Peyer's patch (tissue), 4 donors: Measurements from ENCODE around the gene KPRP. TPM values are rescaled to one million over a fixed set of nuclear protein-coding genes. Genes with fewer than 3 reads are reported as not detected.

Experiments used
- DNase-seq, 3 donors: peaks; one replicate each; pipeline ENCODE4 v3.0.0-alpha.2; 2017 to 2019
- H3K27ac ChIP-seq, 4 donors: fragments of 200-600 bp; sonication (generic); one replicate each; pipeline ENCODE4 v1.5.1; 2016 to 2019
- H3K27me3 ChIP-seq, 2 donors: fragments of 200-600 bp; sonication (generic); one replicate each; pipeline ENCODE4 v1.5.1; 2019
- H3K36me3 ChIP-seq, 3 donors: fragments of 200-600 bp; sonication (generic); one replicate each; pipeline ENCODE4 v1.5.1; 2016 to 2019
- H3K4me1 ChIP-seq, 4 donors: fragments of 200-600 bp; sonication (generic); one replicate each; pipeline ENCODE4 v1.5.1; 2016 to 2019
- H3K4me3 ChIP-seq, 4 donors: fragments of 200-600 bp; sonication (generic); 1 replicate in 3 of 4; 2 replicates in 1 of 4; pipeline ENCODE4 v1.5.1; 2016 to 2019; ENCODE audit warnings: mild to moderate bottlenecking in 1 of 4
- H3K9me3 ChIP-seq, 4 donors: fragments of 200-600 bp; sonication (generic); one replicate each; pipeline ENCODE4 v1.5.1; 2016 to 2019; ENCODE audit warnings: mild to moderate bottlenecking in 1 of 4
- POLR2A ChIP-seq, 2 donors: fragments of 450-650 bp; IDR thresholded peaks; one replicate each; pipeline ENCODE4 v1.5.1; 2017; ENCODE audit warnings: antibody characterized with exemption in 2 of 2, mild to moderate bottlenecking in 2 of 2, moderate library complexity in 2 of 2
- total RNA-seq, 4 donors: library from RNA; depleted of rRNA; stranded (reverse); fragments of >200 nt; gene quantifications; one replicate each; pipeline ENCODE4 v1.1.0, GENCODE V29; 2016
- TF ChIP-seq, protein P1 (sequence below), 6 experiments: fragments of 450-650 bp in 4 of 6; fragments of 200-600 bp in 2 of 6; sonication (generic) in 1 of 6; IDR thresholded peaks; one replicate each; pipeline ENCODE4 v1.5.1; 2017 to 2019; ENCODE audit warnings: antibody characterized with exemption in 6 of 6, mild to moderate bottlenecking in 3 of 6, moderate library complexity in 1 of 6

The KPRP gene
- total RNA-seq, 4 donors from 2014 or later: not detected

DNA sequence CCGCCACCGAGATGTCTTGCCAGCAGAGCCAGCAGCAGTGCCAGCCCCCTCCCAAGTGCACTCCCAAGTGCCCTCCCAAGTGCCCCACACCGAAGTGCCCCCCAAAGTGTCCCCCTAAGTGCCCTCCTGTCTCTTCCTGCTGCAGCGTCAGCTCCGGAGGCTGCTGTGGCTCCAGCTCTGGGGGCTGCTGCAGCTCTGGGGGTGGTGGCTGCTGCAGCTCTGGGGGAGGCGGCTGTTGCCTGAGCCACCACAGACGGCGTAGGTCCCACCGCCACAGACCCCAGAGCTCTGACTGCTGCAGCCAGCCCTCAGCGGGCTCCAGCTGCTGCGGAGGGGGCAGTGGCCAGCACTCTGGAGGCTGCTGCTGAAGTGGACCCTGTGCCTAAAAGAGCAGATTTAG, 18.5 kb downstream of the KPRP start:
- H3K27ac ChIP-seq: no peak overlapping the region
- no peak overlapping the region for H3K4me3 ChIP-seq
- no peaks in the 10 kb centered on the region for H3K4me1 ChIP-seq
- H3K36me3 ChIP-seq: no peaks in the 10 kb centered on the region
- TF ChIP-seq, protein P1, sequence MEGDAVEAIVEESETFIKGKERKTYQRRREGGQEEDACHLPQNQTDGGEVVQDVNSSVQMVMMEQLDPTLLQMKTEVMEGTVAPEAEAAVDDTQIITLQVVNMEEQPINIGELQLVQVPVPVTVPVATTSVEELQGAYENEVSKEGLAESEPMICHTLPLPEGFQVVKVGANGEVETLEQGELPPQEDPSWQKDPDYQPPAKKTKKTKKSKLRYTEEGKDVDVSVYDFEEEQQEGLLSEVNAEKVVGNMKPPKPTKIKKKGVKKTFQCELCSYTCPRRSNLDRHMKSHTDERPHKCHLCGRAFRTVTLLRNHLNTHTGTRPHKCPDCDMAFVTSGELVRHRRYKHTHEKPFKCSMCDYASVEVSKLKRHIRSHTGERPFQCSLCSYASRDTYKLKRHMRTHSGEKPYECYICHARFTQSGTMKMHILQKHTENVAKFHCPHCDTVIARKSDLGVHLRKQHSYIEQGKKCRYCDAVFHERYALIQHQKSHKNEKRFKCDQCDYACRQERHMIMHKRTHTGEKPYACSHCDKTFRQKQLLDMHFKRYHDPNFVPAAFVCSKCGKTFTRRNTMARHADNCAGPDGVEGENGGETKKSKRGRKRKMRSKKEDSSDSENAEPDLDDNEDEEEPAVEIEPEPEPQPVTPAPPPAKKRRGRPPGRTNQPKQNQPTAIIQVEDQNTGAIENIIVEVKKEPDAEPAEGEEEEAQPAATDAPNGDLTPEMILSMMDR (IDR thresholded peaks at IDR 0.05): no peak
- TF ChIP-seq POLR2A (IDR thresholded peaks at IDR 0.05): no peak
- H3K27me3 ChIP-seq: no peaks in the 10 kb centered on the region
- no peak for DNase-seq
- H3K9me3 ChIP-seq: no peaks in the 10 kb centered on the region

DNA sequence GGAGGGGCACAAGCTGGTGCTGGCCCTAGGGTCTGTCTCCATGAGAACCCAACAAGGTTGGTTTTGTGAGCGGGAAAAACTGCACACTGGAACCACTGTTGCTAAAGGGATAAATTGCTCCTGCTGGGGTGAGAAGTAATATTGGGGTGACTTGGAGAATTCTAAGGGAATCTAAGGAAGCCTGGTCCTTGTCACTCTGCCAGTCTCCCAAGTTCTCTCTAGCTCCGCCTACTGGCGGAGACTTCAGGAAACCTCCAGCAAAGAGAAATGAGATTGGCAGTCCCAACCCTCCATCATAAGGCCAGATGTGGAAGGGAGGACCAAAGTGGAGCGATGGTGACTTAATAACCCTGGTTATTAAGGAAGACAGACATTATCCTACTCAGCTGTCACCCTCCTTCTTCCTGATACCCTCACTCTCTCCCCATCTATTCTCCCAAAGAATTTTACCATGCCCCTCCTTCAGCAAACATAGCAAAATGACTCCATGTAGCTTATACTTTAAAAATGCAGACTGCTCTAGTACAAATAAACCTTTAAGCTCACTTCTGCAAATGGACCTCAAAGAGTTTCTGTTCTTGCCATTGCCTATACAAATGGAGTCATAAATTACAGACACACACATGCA, 19.8 kb downstream of the KPRP start:
- H3K4me3 ChIP-seq: no peak overlapping the region
- no peak for DNase-seq
- H3K9me3 ChIP-seq: no peaks in the 10 kb centered on the region
- no peak overlapping the region for H3K27ac ChIP-seq
- no peaks in the 10 kb centered on the region for H3K27me3 ChIP-seq
- H3K36me3 ChIP-seq: no peaks in the 10 kb centered on the region
- no peaks in the 10 kb centered on the region for H3K4me1 ChIP-seq
- no peak for TF ChIP-seq POLR2A (IDR thresholded peaks at IDR 0.05)
- TF ChIP-seq, protein P1 (IDR thresholded peaks at IDR 0.05): no peak

DNA sequence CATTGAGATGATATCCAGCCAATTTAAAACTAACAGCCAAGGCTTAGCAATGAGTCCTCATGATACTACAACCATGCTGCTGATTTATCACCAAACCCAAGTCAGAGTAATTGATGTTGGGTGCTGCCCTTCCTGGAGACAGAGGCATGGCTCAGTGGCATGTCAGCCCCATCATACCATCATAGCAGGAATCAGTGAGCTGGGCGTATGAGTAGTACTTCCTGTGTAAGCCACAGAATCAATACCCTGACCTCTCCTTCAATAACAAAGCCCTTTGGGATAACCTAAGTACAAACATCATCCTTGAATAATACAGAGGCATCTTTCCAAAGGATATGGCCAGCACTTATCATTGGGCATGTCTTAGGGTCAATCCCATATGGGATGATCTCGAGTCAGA, 25.3 kb downstream of the KPRP start:
- H3K9me3 ChIP-seq: no peaks in the 10 kb centered on the region

DNA sequence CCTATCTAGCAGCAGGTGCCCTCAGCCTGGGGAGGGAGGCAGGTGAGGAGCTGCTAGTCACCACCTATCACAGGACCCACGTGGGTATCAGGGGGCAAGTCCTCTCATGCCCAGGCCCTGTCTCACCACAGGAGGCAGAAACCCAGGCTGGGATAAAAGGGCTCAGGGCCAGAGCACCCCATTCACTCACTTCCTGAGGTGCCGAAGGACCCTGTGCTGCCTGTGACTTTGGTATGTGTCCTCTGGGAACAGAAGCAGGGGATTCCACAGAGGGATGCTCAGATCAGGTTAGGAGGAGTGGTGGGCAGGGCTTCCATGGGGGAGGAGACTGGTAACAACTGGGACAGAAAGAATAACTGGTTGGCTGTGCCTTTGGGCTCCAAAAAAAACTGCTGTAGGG, 28.3 kb downstream of the KPRP start, which contains the start of gene LCE1E:
TSS of gene LCE1E (plus strand) at position 181 of the 400 bp plus-strand sequence. CDS start 1,043 bp downstream, outside the sequence.
- no peak within 1 kb of the TSS for H3K27ac ChIP-seq
- H3K4me1 ChIP-seq: no peaks in the 10 kb centered on the region
- H3K4me3 ChIP-seq: no peak within 1 kb of the TSS
- no peaks in the 10 kb centered on the region for H3K9me3 ChIP-seq
- TF ChIP-seq POLR2A (IDR thresholded peaks at IDR 0.05): no peak
- TF ChIP-seq, protein P1 (IDR thresholded peaks at IDR 0.05): no peak
- DNase-seq: no peak
- no peaks in the 10 kb centered on the region for H3K27me3 ChIP-seq
- no peaks in the 10 kb centered on the region for H3K36me3 ChIP-seq

More for the DNA sequence above, 25.3 kb downstream of the KPRP start:
- no peaks in the 10 kb centered on the region for H3K36me3 ChIP-seq
- H3K27me3 ChIP-seq: no peaks in the 10 kb centered on the region
- H3K4me1 ChIP-seq: no peaks in the 10 kb centered on the region
- H3K27ac ChIP-seq: no peak overlapping the region
- TF ChIP-seq, protein P1 (IDR thresholded peaks at IDR 0.05): no peak
- TF ChIP-seq POLR2A (IDR thresholded peaks at IDR 0.05): no peak
- no peak overlapping the region for H3K4me3 ChIP-seq
- no peak for DNase-seq

DNA sequence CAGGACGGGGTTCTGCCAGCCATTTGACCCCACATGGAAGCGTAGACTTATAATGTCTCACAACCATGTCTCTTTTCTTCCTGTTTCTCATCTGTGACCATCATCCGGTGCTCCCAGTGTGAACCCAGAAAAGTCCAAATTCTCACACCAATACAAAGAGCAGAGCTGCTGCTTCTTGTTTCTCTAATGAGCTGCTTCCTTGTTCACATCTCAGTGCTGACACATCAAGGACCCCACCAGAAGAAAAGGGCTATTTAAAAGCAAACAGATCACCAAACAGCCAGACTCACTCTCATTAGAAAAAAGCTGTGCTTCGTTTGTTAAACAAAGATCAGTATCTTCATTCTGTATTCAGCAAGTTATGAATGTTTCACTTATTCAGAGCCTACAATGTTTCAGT, 37.9 kb downstream of the KPRP start:
- Histone ChIP-seq H3K9me3 (no peaks in the 10 kb centered on the region), H3K4me1 (no peaks in the 10 kb centered on the region), H3K27me3 (no peaks in the 10 kb centered on the region), H3K4me3 (no peak overlapping the region), H3K36me3 (no peaks in the 10 kb centered on the region), H3K27ac (no peak overlapping the region)
- TF ChIP-seq, protein P1 (IDR thresholded peaks at IDR 0.05): no peak
- no peak for TF ChIP-seq POLR2A (IDR thresholded peaks at IDR 0.05)
- no peak for DNase-seq
